Measurements from ENCODE around the gene ACOT7. TPM values are rescaled to one million over a fixed set of nuclear protein-coding genes. Genes with fewer than 3 reads are reported as not detected.

Gene ACOT7
- total and polyA plus RNA-seq, 2 donors (not counting 1 experiment from before 2014, with no cell fraction given): 4.2 to 4.6 TPM

DNA sequence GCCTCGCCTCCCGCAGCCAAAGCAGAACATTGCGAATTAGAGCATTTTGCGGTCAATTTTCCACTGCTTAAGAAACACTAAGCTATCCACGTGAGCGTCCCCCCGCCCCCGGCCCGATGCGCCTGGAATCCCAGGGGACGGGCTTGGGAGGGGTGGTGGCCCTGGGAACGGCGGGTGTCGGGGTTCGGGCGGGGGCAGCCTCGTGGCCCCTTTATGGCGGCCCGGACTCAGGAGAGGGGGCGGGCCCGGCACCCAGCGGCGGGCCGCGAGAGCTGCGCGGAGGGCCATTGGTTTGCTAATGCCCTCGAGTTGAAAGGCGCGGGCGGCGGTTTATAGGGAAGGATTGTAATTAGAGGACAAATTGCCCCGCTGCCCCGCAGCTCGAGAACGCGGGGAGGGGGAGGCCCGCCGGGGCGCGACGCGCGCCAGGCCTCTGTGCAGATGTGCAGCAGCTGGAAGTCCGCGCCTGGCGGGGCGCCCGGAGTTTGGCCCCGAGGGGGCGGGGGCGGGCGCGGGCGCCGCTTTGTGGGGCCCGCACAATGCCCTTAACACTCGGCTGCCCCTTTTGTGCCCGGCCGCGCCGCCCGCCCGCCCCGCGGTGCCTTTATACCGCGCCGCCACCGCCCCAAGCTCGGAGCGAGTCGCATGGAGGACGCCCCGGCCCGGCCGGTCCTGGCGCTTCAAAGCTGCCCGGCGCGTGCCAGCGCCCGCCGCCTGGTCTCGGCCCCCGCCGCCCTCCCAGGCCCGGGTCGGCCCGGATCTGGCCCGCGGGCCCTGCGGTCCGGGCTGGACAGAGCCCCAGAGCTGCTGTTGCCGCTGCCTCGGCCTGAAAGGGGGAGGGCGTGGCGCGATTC, 151.5 kb downstream of the ACOT7 start:
- Mint-ChIP-seq H3K27me3 (peaks cover 40% of the 10 kb centered on the region), H3K4me3 (no peak overlapping the region), H3K27ac (no peak overlapping the region), H3K4me1 (peaks cover 16% of the 10 kb centered on the region), H3K9me3 (ENCODE audit: insufficient read depth) (no peaks in the 10 kb centered on the region)
- CTCF ChIA-PET: no interaction called here
- no peak overlapping the region for H3K9ac ChIP-seq (ENCODE audit: low read length)
- peaks cover 0 to 75% (median 45%) of the 10 kb centered on the region in 4 experiments for H3K27me3 ChIP-seq (replicated peaks in 1 of 4; ENCODE audit: control extremely low read depth in 1 of 4, control insufficient read depth in 3 of 4, insufficient read depth in 4 of 4, low read length in 3 of 4)
- TF ChIP-seq, protein P1, sequence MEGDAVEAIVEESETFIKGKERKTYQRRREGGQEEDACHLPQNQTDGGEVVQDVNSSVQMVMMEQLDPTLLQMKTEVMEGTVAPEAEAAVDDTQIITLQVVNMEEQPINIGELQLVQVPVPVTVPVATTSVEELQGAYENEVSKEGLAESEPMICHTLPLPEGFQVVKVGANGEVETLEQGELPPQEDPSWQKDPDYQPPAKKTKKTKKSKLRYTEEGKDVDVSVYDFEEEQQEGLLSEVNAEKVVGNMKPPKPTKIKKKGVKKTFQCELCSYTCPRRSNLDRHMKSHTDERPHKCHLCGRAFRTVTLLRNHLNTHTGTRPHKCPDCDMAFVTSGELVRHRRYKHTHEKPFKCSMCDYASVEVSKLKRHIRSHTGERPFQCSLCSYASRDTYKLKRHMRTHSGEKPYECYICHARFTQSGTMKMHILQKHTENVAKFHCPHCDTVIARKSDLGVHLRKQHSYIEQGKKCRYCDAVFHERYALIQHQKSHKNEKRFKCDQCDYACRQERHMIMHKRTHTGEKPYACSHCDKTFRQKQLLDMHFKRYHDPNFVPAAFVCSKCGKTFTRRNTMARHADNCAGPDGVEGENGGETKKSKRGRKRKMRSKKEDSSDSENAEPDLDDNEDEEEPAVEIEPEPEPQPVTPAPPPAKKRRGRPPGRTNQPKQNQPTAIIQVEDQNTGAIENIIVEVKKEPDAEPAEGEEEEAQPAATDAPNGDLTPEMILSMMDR (IDR thresholded peaks at IDR 0.05): no peak
- peak; percentile 89 for TF ChIP-seq EZH2 (IDR thresholded peaks at IDR 0.05; ENCODE audit: borderline replicate concordance, insufficient read depth, low read depth, low read length, poor library complexity, severe bottlenecking)
- DNase-seq (no peak), ATAC-seq (ENCODE audit: low read depth) (no peak)
- no peaks in the 10 kb centered on the region for H3K36me3 ChIP-seq (replicated peaks in 1 of 2; ENCODE audit: control extremely low read depth in 1 of 2, control insufficient read depth in 1 of 2, extremely low read depth in 1 of 2, insufficient read depth in 2 of 2, low read length in 1 of 2)
- peak overlapping the region; percentile 52 for H3K4me2 ChIP-seq (replicated peaks; ENCODE audit: low read depth, low read length, poor library complexity, severe bottlenecking)
- H4K20me1 ChIP-seq (ENCODE audit: control insufficient read depth, insufficient read depth, low read length, poor library complexity, severe bottlenecking): peaks cover 6% of the 10 kb centered on the region
- WGBS (ENCODE audit: insufficient coverage): 2% methylated on average over 92 of the region's 99 CpGs
- no peak overlapping the region for H3K27ac ChIP-seq (ENCODE audit: low read length in 2 of 2)
- no peak overlapping the region for H2AFZ ChIP-seq (ENCODE audit: insufficient read depth, low read depth, low read length, poor library complexity, severe bottlenecking)
- POLR2A ChIA-PET: interaction anchor here (0.6 kb wide), 1 partner anchor 16 kb away, joined by 3 read pairs; no protein-coding TSS in a partner anchor
- peaks cover 0 to 34% (median 0%) of the 10 kb centered on the region in 3 donors for H3K9me3 ChIP-seq (ENCODE audit: control extremely low read depth in 1 of 3, control insufficient read depth in 2 of 3, insufficient read depth in 1 of 3, low read length in 2 of 3)
- no peaks in the 10 kb centered on the region for H3K79me2 ChIP-seq (ENCODE audit: control insufficient read depth, insufficient read depth, low read length)
- H3K4me3 ChIP-seq (ENCODE audit: control extremely low read depth in 1 of 5, extremely low read depth in 1 of 5, insufficient read depth in 1 of 5, low read depth in 2 of 5, low read length in 4 of 5): no peak overlapping the region
- intact Hi-C loops (cut with micrococcal nuclease): no loop called here
- H3K4me1 ChIP-seq (ENCODE audit: control insufficient read depth in 2 of 2, insufficient read depth in 2 of 2, low read length in 2 of 2): peaks cover 27 to 30% of the 10 kb centered on the region in 2 donors
